Measurements from ENCODE around the gene MC4R.

Gene MC4R

DNA sequence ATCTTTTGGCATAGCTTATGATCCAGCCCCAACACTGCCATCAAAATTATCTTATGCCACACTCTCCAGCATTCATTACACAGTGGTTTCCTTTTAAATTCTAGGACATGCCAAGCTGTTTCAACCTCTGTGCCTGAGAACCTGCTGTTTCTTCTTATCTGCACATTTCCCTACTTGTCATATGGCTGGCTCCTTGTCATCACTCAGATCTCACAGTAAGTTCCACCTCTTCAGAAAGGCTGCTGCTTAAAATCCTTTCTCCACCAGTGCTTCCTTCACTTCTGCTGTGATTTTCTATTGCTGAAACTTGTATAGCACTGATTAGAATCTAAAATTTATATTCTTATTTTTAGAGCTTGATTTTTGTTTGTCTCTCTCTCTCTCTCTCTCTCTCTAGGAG is 43.4 kb downstream of the MC4R start:
- FAIRE-seq = no peak

GRCh38 chr18:60327880-60328279 is 44.7 kb downstream of the MC4R start:
- DNase-seq (ENCODE audit: low spot score) = no peak
- FAIRE-seq = no peak

More for the DNA sequence above, 43.4 kb downstream of the MC4R start:
- DNase-seq (ENCODE audit: low spot score) = no peak

DNA sequence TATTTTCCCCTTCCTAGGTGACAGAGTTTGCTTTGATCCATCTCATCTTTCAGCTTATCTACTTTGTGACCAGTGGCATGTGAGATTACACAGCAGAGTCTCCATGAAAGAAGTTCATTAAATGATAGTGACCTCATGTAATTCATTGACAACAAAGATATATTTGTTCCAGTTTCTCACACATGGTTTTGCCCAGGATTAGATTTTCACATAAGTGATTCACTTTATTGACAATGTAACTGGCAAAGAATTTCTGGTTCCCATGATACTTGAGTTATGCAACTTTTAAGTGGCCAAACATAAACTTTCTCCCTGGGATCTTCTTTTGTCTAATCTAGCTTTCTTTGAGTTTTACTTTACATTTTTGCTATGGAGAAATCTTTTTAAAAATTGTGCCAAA is 50.0 kb downstream of the MC4R start:
- no peak for DNase-seq (ENCODE audit: low spot score)
- FAIRE-seq = no peak
